CD14-positive monocyte (primary cell): ENCODE data around the gene SCAI. TPM values are rescaled to one million over a fixed set of nuclear protein-coding genes. Genes with fewer than 3 reads are reported as not detected.

Experiments
- DNase-seq, 3 donors: peaks; one replicate each; pipeline ENCODE4 v3.0.0-alpha.2; 2011 to 2022
- H2AFZ ChIP-seq: 2 replicates; pipeline ENCODE4 v1.6.0; 2012; ENCODE audit warnings: mild to moderate bottlenecking, low read depth, low read length, inconsistent platforms; ENCODE audit not compliant: insufficient read depth, poor library complexity, severe bottlenecking
- H3K27ac ChIP-seq, 2 donors: 1 replicate in 1 of 2; 2 replicates in 1 of 2; pipeline ENCODE4 v1.5.1; 2012 to 2013; ENCODE audit warnings: low read length in 2 of 2, control low read depth in 1 of 2, inconsistent platforms in 1 of 2, low read depth in 1 of 2, mild to moderate bottlenecking in 1 of 2
- H3K27me3 ChIP-seq, 2 donors: one replicate each; pipeline versions ENCODE4 v1.6.0 to v1.6.1; 2011 to 2013; ENCODE audit warnings: low read length in 2 of 2; ENCODE audit not compliant: control insufficient read depth in 2 of 2, insufficient read depth in 2 of 2
- H3K36me3 ChIP-seq, 2 donors: replicated peaks in 1 of 2; 1 replicate in 1 of 2; 2 replicates in 1 of 2; pipeline versions ENCODE4 v1.5.1 to v1.6.1; 2012 to 2013; ENCODE audit warnings: low read length in 2 of 2, control low read depth in 1 of 2, inconsistent platforms in 1 of 2, mild to moderate bottlenecking in 1 of 2; ENCODE audit not compliant: insufficient read depth in 2 of 2, control insufficient read depth in 1 of 2
- H3K4me1 ChIP-seq, 2 donors: 1 replicate in 1 of 2; 2 replicates in 1 of 2; pipeline versions ENCODE4 v1.5.1 to v1.6.1; 2012 to 2013; ENCODE audit warnings: low read length in 2 of 2, control low read depth in 1 of 2, inconsistent platforms in 1 of 2, mild to moderate bottlenecking in 1 of 2, moderate library complexity in 1 of 2; ENCODE audit not compliant: insufficient read depth in 2 of 2, control insufficient read depth in 1 of 2
- H3K4me2 ChIP-seq: replicated peaks from 2 replicates; pipeline ENCODE3; 2012; ENCODE audit warnings: low read length, moderate library complexity, mild to moderate bottlenecking; ENCODE audit not compliant: poor library complexity, severe bottlenecking; ENCODE audit errors: extremely low read depth
- H3K4me3 ChIP-seq, 3 experiments: fragments of 200-600 bp in 1 of 3; sonication (generic) in 1 of 3; replicated peaks in 1 of 3; 1 replicate in 2 of 3; 2 replicates in 1 of 3; pipeline ENCODE4 v1.5.1; 2011 to 2013; ENCODE audit warnings: low read length in 3 of 3, mild to moderate bottlenecking in 3 of 3, control low read depth in 2 of 3, low read depth in 2 of 3, inconsistent platforms in 1 of 3, moderate library complexity in 1 of 3
- H3K79me2 ChIP-seq: 2 replicates; pipeline ENCODE4 v1.6.0; 2012; ENCODE audit warnings: mild to moderate bottlenecking, control low read depth, inconsistent platforms, low read length, moderate library complexity; ENCODE audit not compliant: insufficient read depth
- H3K9ac ChIP-seq: 2 replicates; pipeline ENCODE4 v1.6.0; 2017; ENCODE audit warnings: low read length, mild to moderate bottlenecking; ENCODE audit not compliant: insufficient read depth, poor library complexity, severe bottlenecking
- H3K9me3 ChIP-seq, 2 donors: replicated peaks in 1 of 2; 1 replicate in 1 of 2; 2 replicates in 1 of 2; pipeline versions ENCODE4 v1.5.1 to v1.6.1; 2012 to 2013; ENCODE audit warnings: low read length in 2 of 2, control low read depth in 1 of 2; ENCODE audit not compliant: control insufficient read depth in 1 of 2, insufficient read depth in 1 of 2
- H4K20me1 ChIP-seq: 2 replicates; pipeline ENCODE4 v1.6.0; 2012; ENCODE audit warnings: mild to moderate bottlenecking, low read length, control low read depth, moderate library complexity; ENCODE audit not compliant: insufficient read depth
- H3K27ac Mint-ChIP-seq, 7 donors: one replicate each; pipeline ENCODE4 v1.8.0; 2020; ENCODE audit warnings: mild to moderate bottlenecking in 7 of 7, mixed read lengths in 7 of 7, moderate library complexity in 6 of 7, inconsistent platforms in 2 of 7
- H3K27me3 Mint-ChIP-seq, 3 donors: one replicate each; pipeline ENCODE4 v1.8.0; 2021 to 2022; ENCODE audit warnings: low read depth in 3 of 3, mild to moderate bottlenecking in 3 of 3, mixed read lengths in 3 of 3, moderate library complexity in 3 of 3, inconsistent platforms in 1 of 3
- H3K36me3 Mint-ChIP-seq, 2 donors: one replicate each; pipeline ENCODE4 v1.8.0; 2020; ENCODE audit warnings: mixed read lengths in 2 of 2, inconsistent platforms in 1 of 2, mild to moderate bottlenecking in 1 of 2
- H3K4me1 Mint-ChIP-seq: one replicate; pipeline ENCODE4 v1.8.0; 2020; ENCODE audit warnings: mild to moderate bottlenecking, mixed read lengths
- H3K4me3 Mint-ChIP-seq, 2 donors: one replicate each; pipeline ENCODE4 v1.8.0; 2020; ENCODE audit warnings: mild to moderate bottlenecking in 2 of 2, mixed read lengths in 2 of 2, moderate library complexity in 1 of 2
- H3K9me3 Mint-ChIP-seq, 7 donors: one replicate each; pipeline ENCODE4 v1.8.0; 2020 to 2022; ENCODE audit warnings: mixed read lengths in 7 of 7, mild to moderate bottlenecking in 6 of 7, moderate library complexity in 6 of 7, inconsistent platforms in 2 of 7
- CTCF ChIP-seq: fragments of 200-600 bp; IDR thresholded peaks from one replicate; pipeline ENCODE4 v1.8.0; 2022; ENCODE audit warnings: antibody characterized with exemption, mild to moderate bottlenecking
- WGBS: methylation state at CpG from one replicate; pipeline ENCODE4 v1.1.5; 2013; ENCODE audit warnings: missing lambda C conversion rate; ENCODE audit not compliant: insufficient coverage; 5-methylcytosine and 5-hydroxymethylcytosine counted together
- intact Hi-C, 2 donors: fragments of 100-400 bp; cut with micrococcal nuclease; formaldehyde crosslinking; loops; one replicate each; pipeline versions ENCODE4 v1.15.0 to v1.15.1; 2023
- polyA plus RNA-seq, 3 donors: library from polyadenylated mRNA; depleted of rRNA in 1 of 3; unstranded in 2 of 3; stranded (reverse) in 1 of 3; fragments of 300-500 nt in 2 of 3; fragments of >200 nt in 1 of 3; fragmentation: Illumina TruSeq in 2 of 3; gene quantifications; 1 replicate in 2 of 3; 2 replicates in 1 of 3; pipeline ENCODE4 v1.2.3, GENCODE V29; 2012 to 2021

The SCAI gene
- polyA plus RNA-seq, 3 donors, result 0.76 to 1.4 (median 0.84) TPM

- peak overlapping the region; percentile 17 for H3K9ac ChIP-seq
- Mint-ChIP-seq H3K4me1 (peaks cover 15% of the 10 kb centered on the region), H3K4me3 (no peak overlapping the region), H3K27ac (peak overlapping the region in 2 of 7 donors; percentile 73 to 91), H3K36me3 (peaks cover 0 to 3% of the 10 kb centered on the region in 2 donors), H3K9me3 (no peaks in the 10 kb centered on the region), H3K27me3 (no peaks in the 10 kb centered on the region)
- intact Hi-C loops, result no loop called here
- H3K27me3 ChIP-seq, result no peaks in the 10 kb centered on the region
- no peak overlapping the region for H3K4me3 ChIP-seq
- peaks cover 7 to 8% of the 10 kb centered on the region in 2 donors for H3K4me1 ChIP-seq
- no peak for DNase-seq
- no peaks in the 10 kb centered on the region for H4K20me1 ChIP-seq
- H3K36me3 ChIP-seq, result no peaks in the 10 kb centered on the region
- H3K9me3 ChIP-seq, result no peaks in the 10 kb centered on the region
- peak overlapping the region in 1 of 2 donors; percentile 48 for H3K27ac ChIP-seq
- WGBS, result 100% methylated on average over 2 of the region's 7 CpGs
- no peak for TF ChIP-seq CTCF
- H2AFZ ChIP-seq, result no peak overlapping the region
- no peak overlapping the region for H3K4me2 ChIP-seq
- no peaks in the 10 kb centered on the region for H3K79me2 ChIP-seq
Observed at GRCh38 chr9:125125523-125125922, 17.8 kb downstream of the SCAI start.

- intact Hi-C loops, result no loop called here
- Mint-ChIP-seq H3K4me1 (peaks cover 7% of the 10 kb centered on the region), H3K4me3 (no peak overlapping the region), H3K9me3 (no peaks in the 10 kb centered on the region), H3K36me3 (peaks cover 3 to 8% of the 10 kb centered on the region in 2 donors), H3K27me3 (no peaks in the 10 kb centered on the region), H3K27ac (no peak overlapping the region)
- Histone ChIP-seq H3K9ac (no peak overlapping the region), H3K79me2 (no peaks in the 10 kb centered on the region), H3K4me1 (peaks cover 4 to 5% of the 10 kb centered on the region in 2 donors), H3K9me3 (no peaks in the 10 kb centered on the region), H4K20me1 (no peaks in the 10 kb centered on the region), H3K27ac (no peak overlapping the region), H3K36me3 (no peaks in the 10 kb centered on the region), H2AFZ (no peak overlapping the region), H3K4me2 (no peak overlapping the region), H3K27me3 (no peaks in the 10 kb centered on the region), H3K4me3 (no peak overlapping the region)
- no CpG with 5 or more reads among the region's 2 CpGs for WGBS
- TF ChIP-seq CTCF, result no peak
- DNase-seq, result no peak
Observed at GRCh38 chr9:125121146-125121545, 22.2 kb downstream of the SCAI start.
